GM21515 (cell line): ENCODE data around the gene NDUFAF8.
"Not testable (repeated sequence)": the region's sequence is repeated elsewhere in the genome, so short reads cannot be mapped to it uniquely, and the experiment has no call there.

ENCODE experiments used
- ATAC-seq: cut with Tn5 transposase; IDR thresholded peaks from one replicate; pipeline ENCODE4 v1.9.1; 2021; ENCODE audit not compliant: unreplicated experiment

The NDUFAF8 gene

DNA sequence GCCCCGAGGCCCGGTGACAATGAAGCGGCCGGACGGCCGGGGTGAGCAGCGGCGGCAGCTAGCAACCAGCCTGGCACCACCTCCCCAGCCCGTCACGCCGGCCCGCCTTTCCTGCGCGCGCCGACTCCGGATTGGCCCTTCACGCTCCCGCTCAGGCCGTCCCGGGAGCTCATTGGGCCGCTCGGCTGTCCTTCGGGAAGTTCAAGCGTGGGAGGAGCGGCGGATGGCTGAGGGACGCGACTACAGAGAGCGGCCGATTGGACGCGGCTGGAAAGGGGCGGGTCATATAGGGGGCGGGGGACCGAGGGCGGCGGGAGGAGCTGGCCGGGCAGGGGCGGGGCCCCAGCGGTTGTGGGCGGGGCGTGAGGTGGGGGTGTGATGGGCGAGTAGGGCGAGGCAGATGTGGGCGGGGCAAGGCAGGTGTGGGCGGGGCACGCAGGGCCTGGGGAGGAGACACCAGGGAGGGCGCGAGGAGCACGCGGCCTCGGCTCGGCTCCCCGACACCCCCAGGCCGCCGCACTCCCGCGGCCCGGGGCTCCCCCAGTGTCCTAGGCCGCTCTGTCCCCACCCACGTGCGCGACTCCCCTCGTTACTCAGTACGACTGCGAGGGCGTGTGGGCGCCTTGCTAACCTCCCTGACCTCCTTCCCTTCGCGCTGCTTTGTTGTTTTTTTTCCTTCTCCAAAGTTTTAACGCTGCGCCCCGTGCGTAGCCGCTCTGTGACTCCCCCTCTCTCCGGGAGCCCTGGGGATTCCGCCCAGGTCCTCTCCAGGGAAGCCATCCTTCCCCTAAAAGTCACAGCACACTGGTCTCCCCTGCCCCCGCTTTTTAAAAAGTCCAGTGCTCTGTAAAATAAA is 16.0 kb upstream of the NDUFAF8 start, which contains the start of gene CEP131:
TSS of gene CEP131 (minus strand) at position 60 of the 856 bp plus-strand sequence. CDS start 2,909 bp downstream, outside the sequence.
- peak; percentile 93 for ATAC-seq

DNA sequence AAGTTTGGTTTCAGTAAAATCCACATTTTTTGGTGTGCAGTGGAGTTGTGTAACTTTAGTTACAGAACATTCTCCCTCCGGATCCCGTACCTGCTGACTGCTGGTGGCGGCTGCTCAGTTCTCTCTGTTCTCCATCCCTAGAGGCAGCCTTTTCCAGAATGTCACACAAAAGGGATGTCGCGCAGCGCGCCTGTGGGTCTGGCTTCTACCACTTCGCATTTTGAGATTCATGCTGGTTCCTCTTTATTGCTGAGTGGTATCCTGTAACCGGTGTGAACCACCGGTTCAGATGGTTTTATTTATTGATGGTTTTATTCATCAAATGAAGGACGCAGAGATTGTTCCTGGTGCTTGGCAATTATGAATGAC is 15.4 kb upstream of the NDUFAF8 start:
- ATAC-seq, result no peak

DNA sequence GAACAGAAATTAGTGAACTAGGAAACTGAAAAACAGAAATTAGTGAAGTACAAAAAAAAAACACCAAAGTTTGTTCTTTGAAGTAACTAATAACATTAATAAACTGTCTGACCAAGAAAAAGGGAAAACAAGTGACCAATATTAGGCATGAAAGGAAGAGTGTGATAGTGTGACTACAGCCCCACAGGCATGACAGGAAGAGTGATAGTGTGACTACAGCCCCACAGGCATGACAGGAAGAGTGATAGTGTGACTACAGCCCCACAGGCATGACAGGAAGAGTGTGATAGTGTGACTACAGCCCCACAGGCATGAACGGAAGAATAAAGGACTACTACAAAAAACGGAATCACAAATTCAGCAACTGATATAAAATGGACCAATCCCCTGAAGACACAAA is 11.5 kb upstream of the NDUFAF8 start:
- not testable (repeated sequence) for ATAC-seq

DNA sequence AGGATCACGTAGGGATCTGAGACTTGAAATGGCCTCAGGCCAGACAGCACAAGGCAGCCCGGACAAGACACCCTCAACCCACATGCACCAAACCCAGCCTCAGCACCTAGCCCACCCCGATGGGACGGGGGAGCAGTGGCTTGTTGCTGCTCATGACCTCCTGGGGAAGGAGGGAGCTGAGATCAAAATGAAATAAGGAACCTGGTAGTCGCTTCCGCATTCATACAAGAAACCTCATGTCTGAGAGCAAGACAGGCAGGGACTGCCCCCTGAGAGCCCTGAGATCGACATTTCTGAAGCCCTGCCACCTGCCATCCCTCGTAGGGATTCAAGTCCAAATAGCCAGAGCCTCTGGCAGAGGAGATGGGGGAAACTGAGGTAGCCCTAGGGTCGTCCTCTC is 10.7 kb upstream of the NDUFAF8 start:
- ATAC-seq, result no peak

DNA sequence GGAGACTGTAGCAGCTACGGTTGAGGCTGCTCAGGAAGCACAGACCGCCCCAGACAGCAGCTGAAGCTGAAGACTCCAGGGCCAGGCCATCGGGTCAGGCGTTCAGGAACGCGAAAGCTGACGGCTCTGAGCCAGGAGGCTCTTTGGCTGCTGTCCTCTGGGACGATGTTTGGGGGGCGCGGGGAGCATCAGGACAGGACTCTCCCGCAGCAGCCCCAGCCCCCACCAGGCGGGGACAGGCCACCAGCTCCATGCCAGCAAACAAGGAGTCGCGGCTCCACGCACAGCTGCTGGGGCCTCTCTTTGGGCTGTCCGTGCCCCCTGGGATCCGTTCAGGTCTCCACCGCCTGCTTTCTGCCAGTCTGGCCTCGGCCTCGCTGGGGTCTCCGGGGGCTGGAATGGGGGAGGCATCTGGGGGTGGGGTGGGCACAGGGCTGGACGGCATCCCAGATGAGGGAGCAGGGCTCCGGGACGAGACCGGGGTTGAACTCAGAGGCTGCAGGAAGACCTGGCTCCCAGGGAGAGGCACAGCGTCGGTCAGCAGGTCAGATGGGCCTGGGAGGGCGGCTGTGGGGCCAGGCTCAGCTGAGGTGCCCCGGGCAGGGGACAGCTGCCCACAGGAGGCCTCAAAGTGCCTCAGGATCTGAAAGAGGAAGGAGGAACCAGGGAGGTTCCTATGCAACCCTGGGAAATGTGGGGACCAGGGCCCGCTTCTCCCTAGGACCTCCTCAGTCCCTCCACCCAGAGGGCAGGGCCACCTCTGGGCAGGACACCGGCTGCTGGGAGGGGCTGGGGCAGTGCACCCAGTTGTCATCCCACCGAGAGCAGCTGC is 10.1 kb upstream of the NDUFAF8 start:
- ATAC-seq, result no peak

DNA sequence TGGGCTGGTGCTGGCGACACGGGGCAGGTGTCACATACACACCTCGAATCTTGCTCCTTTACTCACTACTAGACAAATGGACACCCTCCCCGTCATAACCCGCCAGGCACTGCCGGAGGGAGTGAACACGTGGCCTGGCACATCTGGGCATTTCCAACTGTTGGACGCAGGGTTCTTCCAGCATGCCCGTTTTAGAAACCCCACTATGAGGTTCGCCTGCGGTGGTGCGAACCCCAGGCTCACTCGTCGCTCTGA is 9.5 kb upstream of the NDUFAF8 start:
- ATAC-seq, result no peak

DNA sequence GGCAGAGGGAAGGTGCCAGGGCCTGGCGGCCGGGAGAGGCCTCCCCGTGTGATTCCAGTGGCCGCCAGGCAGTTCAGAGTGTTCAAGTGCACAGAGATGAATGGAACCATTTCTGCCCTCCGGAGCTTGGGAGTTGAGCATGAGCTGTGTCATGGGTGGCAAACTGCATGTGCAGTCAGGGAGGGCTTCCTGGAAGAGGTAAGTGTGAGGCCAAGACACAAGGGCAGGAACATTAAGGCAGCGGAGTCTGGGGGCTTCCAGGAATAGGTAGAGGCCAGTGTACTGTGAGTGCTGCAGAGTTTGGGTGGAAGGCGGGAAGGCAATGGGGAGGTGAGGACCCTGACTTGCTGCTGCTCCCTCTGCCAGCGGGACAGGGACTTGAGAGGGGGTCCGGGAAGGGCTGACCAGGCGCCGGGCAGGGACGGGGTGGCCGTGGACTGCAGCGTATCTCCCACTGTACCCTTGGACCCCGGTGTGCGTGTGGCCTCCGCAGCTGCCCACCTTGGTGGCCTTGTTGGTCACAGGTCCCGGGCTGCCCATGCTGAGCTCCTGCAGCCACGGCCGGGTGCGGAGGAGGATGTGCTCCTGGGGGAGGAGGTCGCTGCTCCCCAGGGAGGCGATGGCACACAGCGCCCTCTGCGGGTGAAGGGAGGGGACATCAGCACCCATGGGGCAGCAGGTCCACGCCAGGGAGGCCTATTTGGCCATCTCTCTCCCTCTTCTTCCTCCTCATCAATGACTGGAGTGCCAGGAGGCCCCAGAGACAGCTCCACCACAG is 8.9 kb upstream of the NDUFAF8 start:
- no peak for ATAC-seq

DNA sequence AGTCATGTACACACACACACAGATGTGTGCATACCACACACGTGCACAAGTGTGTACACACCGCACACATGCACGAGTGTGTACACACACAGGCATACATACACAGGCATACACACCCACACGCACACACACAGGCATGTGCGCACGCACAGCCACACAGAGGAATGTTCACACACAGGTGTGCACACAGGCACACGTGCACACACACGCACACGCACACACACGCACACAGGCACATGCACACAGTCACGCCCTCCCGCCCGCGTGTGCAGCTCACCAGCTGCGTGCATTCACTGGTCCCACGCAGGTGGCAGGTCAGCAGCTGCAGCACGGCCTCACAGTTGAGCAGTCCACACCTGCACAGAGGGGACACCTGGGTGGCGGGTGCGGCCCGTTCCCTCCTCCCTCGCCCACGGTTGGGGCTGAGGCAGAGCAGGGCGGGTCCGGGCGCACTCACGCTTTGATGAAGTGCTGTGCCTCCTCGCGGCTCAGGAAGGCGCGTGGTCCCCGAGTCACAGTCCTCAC is 7.9 kb upstream of the NDUFAF8 start:
- no peak for ATAC-seq

DNA sequence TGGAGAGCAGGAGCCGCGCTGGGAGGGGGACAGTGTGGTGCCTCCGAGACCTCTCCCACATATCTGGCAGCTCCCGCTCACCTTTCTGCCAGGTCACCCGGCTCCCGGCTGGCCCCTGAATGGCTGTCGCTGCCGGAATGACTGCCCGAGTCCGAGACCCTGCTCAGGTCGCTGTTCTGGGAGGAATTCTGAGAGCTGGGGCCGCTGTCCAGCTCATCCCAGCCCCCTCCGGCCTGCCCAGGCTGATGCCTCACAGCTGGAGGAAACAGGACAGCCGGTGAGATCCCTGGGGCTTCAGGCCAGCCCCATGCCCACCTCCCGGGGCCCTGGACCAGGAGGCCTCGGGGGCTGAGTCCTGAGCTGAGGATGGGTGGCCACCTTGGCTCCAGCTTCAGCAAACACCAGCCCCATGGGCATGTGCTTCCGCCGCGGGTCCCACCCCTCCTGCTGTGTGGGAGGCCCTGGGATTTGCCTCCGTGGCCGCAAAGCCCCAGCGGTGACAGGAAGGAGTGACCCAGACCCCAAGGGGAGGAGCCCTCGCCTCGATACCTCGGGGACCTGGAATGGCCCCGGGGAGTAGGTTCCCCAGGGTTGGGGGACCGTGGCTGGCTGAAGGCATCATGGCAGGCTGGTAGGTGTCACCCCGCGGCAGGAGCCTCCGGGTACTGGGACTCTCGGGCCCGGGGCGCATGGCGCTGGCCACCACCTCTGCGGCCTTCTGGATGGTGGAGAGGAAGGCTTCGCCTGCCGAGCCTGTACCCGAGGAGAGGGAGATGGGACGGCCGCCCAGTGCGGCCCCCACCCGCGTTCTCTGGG is 7.1 kb upstream of the NDUFAF8 start:
- ATAC-seq, result no peak

DNA sequence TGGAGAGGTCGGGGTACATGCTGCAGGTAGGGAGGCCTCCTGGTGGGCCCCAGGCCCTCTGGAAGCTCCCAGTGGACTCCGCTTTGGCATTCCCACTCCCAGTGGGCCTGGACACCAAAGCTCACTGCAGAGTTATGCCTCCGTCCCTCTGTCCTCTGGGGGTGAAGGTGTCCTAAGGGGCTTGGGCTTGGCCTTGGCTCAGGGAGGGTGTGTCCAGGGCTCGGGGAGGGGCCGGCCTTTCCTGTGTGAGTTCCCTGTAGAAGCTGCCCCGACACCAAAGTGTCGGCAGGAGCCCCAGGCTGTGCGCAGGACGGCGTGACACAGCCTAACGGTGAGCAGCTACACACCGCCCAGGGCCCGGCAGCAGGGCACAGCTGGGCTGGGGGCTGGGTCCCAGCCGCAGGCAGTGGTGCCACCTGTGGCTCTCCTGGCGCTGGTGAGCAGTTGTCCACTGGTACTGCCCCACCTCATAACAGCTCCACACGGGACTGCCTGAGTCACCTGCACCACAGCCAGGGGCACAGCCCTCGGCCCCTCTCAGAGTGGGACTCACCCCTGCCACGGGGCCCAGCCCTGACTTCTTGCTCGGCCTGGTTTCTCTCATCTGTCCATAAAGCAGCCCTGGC is 6.4 kb upstream of the NDUFAF8 start:
- ATAC-seq, result no peak

DNA sequence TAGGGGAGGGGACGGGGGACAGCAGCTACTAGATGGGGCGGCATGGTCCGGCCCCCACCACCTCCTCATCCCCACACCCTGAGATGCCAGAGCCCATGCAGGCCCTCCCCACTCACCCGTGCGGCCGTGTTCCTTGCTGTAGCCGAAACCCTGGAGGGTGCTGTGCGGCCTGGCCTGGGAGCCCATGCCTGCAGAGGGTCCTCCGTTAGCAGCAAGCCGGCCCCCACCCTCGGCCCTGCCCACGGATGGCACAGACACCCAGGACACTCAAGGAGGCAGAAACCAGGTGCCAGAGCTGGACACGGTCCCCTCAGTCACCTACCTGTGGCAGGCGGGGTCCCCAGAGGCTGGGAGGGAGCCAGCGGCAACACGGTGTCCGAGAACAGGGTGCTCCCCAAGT is 5.8 kb upstream of the NDUFAF8 start:
- ATAC-seq, result no peak

DNA sequence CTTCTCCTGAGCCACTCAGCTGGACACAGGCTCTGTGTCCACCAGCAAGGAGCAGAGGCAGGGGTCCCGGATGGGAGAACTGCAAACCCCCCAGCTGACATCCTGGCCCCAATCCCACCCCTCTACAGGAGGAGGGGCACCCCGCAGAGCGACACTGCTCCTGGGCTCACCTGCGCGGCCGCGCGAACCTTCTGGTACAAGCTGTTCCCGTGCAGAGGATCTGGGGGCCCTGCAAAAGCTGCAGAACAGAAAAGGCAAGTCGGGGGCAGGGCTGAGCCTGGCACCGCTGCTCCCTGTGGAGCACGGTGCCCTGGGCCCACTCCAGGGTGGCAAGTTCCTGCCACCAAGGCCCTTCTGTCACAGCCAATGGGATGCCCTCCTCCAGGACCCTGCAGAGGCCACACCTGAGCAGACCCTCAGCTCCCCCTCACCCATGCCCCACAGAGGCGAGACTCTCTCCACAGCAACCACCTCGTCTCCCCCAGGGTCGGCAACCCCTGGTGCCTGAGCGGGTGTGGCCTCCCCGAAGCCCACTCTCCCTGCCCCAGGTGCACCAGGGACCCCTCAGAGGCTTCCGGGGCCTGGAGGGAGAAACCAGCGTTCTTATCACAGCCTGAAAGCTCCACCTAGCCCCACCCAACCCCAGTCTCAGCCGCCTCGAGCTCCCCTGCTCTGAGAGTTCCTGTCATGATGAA is 5.2 kb upstream of the NDUFAF8 start:
- no peak for ATAC-seq

DNA sequence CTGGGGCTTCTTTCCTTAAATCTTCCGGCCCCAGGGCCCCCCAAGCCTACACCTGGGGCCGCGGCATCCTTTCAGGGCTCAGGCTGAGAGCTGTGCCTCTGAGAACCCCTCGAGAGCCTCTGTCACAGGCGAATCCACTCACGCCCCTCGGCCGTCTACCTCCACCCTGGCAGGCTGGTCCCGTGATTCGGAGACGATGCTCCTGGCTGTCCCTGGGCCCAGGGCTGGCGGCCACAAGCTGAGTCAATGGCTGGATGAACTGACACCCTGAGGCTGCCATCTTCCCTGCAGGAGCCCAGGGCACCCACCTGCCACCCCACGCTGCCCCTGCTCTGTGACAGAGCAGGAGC is 4.6 kb upstream of the NDUFAF8 start:
- no peak for ATAC-seq

DNA sequence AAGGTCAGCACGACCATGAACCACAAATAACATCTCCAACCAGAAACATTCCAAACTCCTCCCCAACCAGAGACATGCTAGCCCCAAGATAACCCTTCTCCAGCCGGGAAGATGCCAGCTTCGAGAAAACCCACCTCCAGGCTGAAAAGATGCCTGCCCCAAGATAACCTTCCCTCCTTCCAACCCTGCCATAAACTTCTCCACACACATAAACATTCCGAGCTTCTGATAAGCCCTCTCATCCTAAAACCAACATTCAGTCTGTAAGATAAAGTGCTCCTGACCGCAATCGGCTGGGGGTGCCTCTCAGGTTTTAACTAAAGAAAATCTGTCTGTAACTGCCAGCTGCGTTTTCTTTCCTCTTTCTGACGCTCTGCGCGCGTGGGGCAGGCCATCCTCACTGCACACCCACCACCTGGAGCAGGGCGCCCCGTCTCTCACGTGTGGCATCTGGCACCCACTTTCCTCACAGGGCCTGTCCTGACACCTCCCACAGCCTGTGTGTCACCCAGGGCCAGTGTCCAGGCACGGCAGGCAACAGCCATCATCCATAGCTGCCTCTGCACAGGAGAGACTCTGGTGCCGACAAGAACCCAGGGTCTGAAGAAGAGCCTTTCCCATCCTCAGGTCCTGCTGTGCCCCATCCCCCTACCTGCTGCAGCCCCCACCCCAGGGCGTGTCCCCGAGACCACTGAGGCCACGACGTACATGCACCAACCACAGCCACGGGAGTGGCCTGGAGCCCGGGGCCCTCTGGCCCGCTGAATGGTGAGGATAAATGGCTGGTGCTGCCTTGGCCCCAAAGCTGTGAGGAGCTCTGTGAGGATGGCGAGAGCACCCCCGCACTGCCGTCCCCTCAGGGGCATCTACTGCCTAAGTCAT is 3.9 kb upstream of the NDUFAF8 start:
- ATAC-seq, result no peak

DNA sequence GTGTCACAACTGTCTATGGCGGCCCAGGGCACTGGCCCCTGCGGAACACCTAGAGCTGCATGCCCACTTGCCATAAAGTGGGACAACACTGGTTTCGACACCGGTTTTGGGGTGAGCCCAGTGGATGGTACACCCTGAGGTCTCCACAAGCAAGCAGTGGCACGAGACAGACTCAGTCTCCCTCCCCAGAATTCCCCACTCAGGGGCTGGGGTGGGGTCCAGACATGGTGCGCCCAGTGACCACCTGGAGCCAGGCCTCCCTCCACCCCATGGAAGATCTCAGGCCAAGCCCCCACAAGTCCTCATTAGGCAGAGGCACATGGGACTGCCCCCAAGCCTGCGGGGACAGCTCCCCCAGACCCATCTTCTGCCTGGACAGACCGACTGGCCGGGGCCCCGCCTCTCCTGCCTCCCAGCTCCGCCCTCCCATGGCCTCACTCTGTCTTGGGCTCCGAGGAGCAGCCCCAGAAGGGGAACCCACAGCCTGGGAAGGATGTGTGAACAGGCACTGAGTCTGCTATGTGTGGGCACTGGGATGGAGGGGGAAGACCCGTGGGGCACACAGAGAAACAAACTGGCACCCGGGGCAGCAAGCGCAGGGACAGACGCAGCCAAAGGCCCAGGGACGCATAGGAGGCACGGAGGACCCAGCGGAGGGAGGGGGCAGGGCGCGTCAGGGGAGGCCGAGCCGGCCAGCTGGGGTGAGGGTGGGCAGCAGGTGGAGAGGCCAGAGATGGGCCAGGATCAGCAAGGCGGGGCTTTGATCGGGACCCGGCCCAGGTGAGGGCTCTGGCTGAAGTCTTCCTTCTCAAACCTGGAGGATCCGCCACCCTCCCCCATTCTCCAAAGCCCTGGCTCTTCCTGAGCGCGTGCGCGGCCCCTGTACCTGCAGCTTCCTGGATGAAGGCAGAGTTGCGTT is 3.0 kb upstream of the NDUFAF8 start:
- no peak for ATAC-seq

DNA sequence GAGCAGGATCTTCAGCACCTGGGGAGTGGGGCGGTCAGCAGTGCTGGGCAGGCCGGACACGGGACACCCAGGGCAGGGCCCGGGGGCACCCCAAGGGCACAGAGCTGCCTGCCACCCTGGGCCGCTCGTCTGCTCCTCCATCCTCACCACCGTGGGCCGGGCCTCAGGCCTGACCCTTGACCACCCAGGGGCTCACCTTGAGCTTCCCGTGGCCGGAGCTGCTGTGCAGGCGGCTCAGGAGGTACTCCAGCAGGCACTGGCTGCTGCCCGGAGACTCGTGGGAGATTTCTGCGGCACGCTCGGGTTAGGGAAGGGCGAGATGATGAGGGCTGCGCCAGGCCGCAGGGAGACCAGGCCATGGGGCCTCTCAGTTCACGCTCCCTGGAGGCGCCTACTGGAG is 2.3 kb upstream of the NDUFAF8 start:
- ATAC-seq, result no peak

DNA sequence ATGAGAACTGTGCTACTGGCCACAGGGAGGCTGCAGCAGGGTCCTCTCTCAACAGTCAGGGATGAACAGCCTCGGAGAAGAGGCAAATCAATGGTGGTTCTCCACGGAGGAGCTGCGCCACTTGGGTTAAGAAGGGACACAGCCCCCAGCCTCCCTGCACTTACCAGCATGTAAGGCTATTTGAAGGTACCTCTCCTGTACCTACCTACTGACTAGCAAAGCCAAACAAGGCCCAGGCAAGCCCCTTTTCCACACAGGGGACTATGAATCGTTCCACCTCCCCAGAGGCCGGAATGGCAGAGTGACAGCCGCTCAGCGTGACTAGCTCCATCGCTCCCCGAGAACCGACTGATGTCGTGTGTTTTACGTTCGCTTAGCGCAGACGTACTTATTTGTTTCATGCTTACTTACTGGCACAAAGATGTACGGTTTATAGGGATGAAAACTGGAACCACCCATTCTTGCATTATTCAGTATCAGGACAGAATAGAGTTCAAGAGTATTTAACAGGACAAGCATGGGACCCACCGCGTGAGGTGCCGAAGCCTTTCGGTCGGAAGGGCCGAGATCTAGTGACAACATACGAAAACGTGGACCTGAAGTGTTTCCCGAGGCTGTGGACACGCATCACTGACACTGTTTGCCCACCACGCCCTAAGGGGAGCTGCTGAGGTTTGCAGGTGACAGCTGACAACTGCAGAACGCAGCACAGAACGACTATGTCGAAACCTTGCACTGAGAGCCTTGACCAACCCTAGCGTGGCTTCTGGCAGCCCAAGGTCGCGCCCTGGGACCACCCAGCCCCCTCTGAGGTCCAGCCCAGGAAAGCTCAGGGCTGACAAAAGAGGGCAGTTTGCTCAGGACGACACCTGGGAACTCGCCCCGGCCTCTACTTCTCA is 1.3 kb upstream of the NDUFAF8 start:
- no peak for ATAC-seq
